IPS-18c (cell line): ENCODE results near the gene TMEM258.

Experiments used
- H3K4me3 ChIP-seq: 2 replicates; pipeline ENCODE4 v1.7.0; 2013; ENCODE audit warnings: low read depth, mild to moderate bottlenecking, low read length, moderate library complexity; ENCODE audit not compliant: insufficient read depth
- H3K9me3 ChIP-seq: one replicate; pipeline ENCODE4 v1.6.1; 2013; ENCODE audit warnings: mild to moderate bottlenecking, low read length, moderate library complexity; ENCODE audit not compliant: control insufficient read depth, insufficient read depth

Gene TMEM258

GRCh38 chr11:61828629-61829407 is 36.4 kb upstream of the TMEM258 start:
- Histone ChIP-seq H3K9me3 (no peaks in the 10 kb centered on the region), H3K4me3 (peak overlapping the region; percentile 93)

DNA sequence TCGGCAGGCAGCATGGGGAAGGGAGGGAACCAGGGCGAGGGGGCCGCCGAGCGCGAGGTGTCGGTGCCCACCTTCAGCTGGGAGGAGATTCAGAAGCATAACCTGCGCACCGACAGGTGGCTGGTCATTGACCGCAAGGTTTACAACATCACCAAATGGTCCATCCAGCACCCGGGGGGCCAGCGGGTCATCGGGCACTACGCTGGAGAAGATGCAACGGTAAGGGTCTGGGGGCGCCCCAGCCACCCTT is 35.9 kb upstream of the TMEM258 start:
- H3K9me3 ChIP-seq: no peaks in the 10 kb centered on the region
- H3K4me3 ChIP-seq: peak overlapping the region; percentile 93

GRCh38 chr11:61827571-61828378 is 35.4 kb upstream of the TMEM258 start, which contains the start of gene FADS2:
TSS of gene FADS2 (plus strand) at chr11:61828300. CDS start at chr11:61828391, 91 bp downstream.
- H3K4me3 ChIP-seq: peak within 1 kb of the TSS; percentile 93

DNA sequence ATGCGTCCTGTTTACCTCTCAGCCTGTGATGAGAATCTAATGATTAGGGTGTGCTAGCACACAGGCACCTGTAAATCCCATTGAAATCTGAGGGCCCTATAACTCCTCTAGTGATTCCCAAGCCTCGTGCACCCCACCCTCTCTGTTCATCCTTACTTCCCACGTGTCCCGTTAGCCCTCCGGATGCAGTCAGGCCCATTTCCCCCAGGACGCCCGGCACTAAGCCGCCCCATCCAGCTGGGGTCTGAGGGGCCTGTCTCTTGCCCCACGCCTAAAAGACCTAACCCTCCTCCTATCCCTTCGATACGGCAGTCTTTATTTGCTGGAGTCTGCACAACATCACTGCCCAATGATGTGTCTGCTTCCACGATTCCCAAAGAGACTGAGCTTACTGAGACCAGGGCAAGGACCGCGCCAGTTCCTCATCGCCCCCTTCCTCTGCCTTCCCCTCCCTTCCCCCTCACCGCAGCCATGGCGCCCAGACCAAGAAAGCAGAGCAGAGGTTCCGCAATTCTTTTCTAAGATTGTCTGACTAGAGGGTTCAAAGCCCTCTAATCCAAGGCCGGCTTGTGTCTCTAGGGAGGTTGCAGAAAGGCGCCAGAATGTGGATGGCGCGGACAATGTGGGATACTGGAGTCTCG is 34.7 kb upstream of the TMEM258 start:
- Histone ChIP-seq H3K9me3 (no peaks in the 10 kb centered on the region), H3K4me3 (peak overlapping the region; percentile 93)

More at GRCh38 chr11:61827571-61828378, 35.4 kb upstream of the TMEM258 start, which contains the start of gene FADS2:
- no peaks in the 10 kb centered on the region for H3K9me3 ChIP-seq

GRCh38 chr11:61820174-61820573 is 27.8 kb upstream of the TMEM258 start:
- H3K4me3 ChIP-seq: no peak overlapping the region
- H3K9me3 ChIP-seq: no peaks in the 10 kb centered on the region

DNA sequence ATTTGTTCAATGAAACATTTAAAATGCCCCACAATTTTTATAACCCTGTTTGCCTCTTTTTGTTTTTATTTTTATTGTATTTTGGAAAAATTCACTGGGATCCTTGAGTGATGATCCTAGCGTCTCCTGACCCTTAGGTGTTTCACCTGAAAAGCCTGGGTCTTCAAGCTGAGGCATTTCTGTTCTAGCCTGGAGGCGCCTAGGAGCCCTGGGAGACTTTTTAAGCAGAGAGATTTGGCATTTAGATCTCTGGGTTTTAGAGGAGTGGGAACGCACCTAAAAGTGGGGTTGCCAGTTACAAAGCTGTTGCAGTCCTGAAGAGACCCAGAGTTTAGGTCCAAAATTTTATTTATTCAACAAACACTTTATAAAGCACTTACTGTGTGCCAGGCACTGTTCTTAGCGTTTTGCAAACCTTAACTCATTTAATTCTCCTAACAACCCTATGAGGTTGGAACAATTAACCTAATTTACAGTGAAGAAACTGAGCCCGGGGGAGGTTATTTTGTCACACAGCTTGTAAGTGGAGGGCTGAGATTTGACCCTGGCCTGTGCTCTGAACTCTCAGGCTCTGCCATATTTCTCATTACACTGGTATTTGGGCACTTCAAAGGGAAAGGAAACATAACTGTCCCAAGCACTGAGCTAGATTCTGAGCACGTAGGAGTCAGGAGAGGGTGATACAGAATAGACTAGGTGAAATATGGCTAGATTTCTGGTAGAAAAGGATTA is 25.2 kb upstream of the TMEM258 start:
- no peaks in the 10 kb centered on the region for H3K9me3 ChIP-seq
- peak overlapping the region; percentile 95 for H3K4me3 ChIP-seq

DNA sequence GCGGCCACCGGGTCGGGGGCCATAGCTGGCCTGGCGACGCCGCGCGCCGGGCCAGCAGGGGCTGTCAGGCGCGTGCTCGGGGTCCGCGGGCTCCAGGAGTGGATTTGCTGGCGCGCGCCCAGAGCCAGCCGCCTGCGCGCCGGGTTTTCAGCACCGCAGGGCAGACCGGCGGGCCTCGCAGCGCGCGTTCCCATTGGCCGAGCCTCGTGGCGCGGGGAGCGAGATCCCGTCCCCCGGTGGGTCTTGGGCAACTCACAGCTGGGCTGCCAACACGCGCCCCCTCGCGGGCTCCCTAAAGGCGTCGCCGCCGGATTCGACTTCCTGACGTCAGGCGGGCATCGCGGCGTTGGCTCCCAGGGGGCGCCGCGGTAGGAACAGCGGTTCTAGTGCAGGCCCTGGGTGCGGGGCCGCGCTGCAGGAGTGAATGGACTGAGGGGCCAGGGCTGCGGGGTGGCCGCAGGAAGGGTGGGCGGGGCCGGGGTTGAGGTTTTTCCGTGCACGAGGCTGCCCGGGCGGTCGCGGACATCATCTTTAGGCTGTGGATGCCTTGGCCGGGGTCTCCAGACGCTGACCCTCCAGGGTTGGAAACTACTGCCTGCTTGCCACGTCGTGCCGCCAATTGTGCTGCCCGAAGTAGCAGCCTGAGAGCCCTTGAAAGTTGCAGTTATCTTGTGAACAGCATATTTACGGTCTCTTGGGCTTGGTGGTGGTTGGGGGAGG is 24.5 kb upstream of the TMEM258 start, which contains the start of gene FADS1:
Gene FADS1 (minus strand): TSS at position 268 of the 720 bp plus-strand sequence. CDS start 74 bp downstream, at position 194.
- no peaks in the 10 kb centered on the region for H3K9me3 ChIP-seq
- peak within 1 kb of the TSS; percentile 95 for H3K4me3 ChIP-seq

DNA sequence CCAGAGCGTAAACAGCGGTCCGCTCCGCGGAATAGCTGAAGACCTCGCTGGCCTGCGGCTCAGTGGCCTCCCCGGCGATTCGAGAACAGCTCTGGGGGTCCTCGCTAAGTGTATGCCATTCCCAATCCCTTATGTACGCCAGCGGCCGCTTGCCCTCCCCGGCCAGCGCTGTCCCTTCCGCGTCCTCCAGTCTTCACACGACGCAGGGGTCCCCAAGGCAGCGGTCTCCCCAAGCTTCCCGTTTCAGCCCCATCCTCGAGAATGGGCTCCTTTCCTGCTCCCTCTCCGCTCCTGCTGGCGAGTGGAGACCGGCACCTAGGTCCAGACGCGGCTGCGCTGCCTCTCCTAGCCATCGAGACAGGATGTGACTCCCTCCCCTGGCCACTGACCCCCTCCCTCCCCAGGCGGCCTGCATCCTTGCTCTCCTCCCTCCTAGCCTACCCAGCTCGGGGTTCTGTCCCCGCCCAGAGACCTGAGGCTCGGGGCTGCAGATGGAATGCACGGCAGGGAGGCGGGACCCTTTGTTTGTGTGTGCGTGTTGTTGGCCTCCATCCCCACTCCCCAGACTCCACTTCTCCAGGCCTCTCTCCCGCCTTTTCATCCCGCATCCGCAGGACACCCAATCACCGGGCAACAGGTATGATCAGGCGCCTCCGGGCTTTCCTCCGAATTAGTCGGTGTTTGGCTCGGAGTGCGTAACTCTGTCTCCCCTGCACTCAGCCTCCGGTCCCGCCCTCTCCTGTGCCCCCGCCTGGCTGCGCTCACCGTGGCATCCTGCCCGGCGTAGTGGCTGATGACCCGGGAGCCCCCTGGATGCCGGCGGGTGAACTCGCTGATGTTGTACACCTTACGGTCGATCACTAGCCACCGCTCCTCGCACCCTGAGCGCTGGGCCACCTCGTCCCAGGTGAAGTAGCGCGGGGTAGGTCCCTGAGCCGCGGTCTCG is 23.7 kb upstream of the TMEM258 start:
- Histone ChIP-seq H3K9me3 (no peaks in the 10 kb centered on the region), H3K4me3 (peak overlapping the region; percentile 95)

DNA sequence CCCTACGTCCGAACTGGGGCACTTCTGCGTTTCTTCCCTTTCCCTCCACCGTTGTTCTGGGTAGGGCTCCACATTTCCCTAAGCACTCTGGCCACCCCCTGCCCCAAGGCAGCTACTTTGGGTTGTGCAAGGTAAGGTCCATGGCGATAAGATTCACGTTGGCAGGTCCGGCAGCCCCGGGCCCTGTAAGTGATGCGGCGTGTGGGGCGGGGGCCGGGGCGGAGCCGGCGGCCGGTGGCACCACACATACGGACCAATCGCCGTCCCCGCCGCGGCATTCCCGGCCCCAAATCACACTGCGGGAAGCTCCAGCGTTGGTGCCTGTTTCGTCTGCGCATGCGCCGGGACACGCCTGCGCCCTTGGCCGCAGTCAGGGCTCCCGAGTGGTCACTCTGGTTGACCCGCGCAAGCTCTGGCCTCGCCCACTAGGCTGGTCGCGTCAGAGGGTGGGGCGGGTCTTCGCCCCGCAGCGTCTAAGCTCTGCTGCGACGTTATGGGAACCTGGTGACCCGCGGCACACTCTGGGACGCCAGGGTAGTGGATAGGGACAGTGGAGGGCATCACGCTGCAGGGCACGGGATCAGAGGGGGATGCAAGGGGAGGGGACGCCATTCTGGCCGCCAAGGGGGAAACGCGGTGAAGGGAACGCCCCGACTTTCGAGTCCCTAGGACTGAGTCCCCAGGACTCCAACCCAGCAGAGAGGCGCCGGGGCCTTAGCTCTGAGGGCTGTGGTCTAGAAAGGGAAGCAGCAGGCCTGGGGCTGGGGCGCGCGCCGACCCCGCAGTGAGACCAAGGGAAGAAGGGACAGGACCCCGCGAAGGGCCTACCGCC is 22.8 kb upstream of the TMEM258 start:
- H3K9me3 ChIP-seq: no peaks in the 10 kb centered on the region
- peak overlapping the region; percentile 95 for H3K4me3 ChIP-seq

DNA sequence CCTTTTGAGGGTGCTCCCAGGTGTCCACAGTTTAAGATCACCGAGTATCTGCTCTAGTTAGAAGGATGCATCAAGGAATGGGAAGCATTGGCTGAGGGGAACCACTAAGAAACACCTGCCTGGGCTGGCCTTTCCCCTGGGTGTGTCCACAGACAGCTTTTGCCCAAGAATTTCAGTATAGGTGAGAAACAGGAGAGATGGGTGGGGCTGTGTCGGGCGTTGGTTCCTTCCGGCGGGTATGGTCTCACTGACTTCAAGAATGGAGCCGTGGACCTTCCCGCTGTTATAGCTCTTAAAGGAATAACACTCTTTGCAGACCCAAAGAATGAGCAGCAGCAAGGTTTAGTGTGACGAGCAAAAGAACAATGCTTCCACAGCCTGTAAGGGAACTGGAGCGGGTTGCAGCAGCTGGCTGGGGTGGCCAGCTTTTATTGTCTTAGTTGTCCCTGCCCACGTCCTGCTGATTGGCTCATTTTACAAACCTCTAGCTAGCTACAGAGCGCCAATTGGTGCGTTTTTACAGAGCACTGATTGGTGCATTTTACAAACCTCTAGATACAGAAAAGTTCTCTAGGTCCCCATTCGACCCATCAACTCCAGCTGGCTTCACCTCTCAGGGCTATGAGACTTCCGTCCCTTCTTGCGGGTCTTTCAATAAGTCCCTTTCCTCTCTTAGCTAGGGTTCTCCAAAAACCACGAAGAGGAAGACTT is 22.0 kb upstream of the TMEM258 start:
- H3K4me3 ChIP-seq: peak overlapping the region; percentile 95
- no peaks in the 10 kb centered on the region for H3K9me3 ChIP-seq

DNA sequence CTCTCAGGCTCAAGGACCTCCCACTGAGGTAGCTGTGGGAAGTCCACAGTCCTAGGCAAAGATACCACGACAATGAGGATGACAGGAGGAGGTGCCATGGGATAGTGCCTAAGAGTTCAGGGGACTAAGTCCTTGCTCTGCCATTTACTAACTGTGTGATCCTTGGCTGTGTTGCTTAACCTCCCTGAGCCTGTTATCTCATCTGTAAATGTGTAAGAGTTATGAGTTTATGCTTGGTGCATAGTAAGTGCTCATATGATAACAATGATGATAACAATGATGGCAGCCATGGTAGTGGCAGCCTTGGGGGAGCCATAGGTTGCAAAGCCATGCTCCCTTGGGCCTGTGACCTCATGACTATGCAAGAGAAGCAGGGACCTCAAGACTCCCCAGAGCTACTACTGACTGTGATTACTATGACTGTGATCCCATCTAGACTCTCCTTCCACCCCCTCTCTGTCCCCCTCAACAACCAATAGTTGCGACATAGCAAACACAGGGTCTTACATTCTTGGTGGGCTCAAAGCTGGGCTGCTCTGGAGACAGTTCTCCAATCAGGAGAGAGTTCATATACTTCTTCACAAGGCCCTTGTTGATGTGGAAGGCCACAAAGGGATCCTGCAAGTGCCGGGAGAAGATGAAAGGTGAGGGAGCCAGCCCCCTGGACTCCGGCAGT is 20.5 kb upstream of the TMEM258 start:
- H3K4me3 ChIP-seq: no peak overlapping the region
- no peaks in the 10 kb centered on the region for H3K9me3 ChIP-seq

GRCh38 chr11:61811831-61812230 is 19.4 kb upstream of the TMEM258 start:
- H3K4me3 ChIP-seq: no peak overlapping the region
- H3K9me3 ChIP-seq: no peaks in the 10 kb centered on the region

GRCh38 chr11:61810671-61811175 is 18.3 kb upstream of the TMEM258 start:
- no peaks in the 10 kb centered on the region for H3K9me3 ChIP-seq
- no peak overlapping the region for H3K4me3 ChIP-seq

GRCh38 chr11:61806785-61807184 is 14.4 kb upstream of the TMEM258 start:
- no peak overlapping the region for H3K4me3 ChIP-seq

More at GRCh38 chr11:61806785-61807184, 14.4 kb upstream of the TMEM258 start:
- no peaks in the 10 kb centered on the region for H3K9me3 ChIP-seq
